B cell (primary cell): ENCODE data around the gene SCUBE1. TPM values are rescaled to one million over a fixed set of nuclear protein-coding genes. Genes with fewer than 3 reads are reported as not detected.

Experiments used
- ATAC-seq: fragments of 200-7000 bp; cut with Tn5 transposase; one replicate; pipeline ENCODE4 v1.10.0; 2021; ENCODE audit warnings: low read depth, mild to moderate bottlenecking, moderate number of reproducible peaks, moderate library complexity
- CTCF ChIA-PET: fragments of 350-600 bp; sonication (Branson Sonifier 250); formaldehyde crosslinking; loops from one replicate; lab custom pipeline; 2021; ENCODE audit warnings: antibody characterized with exemption, inconsistent platforms; lab: Charles Lee
- POLR2A ChIA-PET: fragments of 350-600 bp; sonication (Branson Sonifier 250); formaldehyde crosslinking; loops from one replicate; lab custom pipeline; 2021; ENCODE audit warnings: antibody characterized with exemption; lab: Charles Lee
- DNase-seq: peaks from one replicate; pipeline ENCODE4 v3.0.0; 2013
- H2AFZ ChIP-seq: 2 replicates; pipeline ENCODE4 v1.6.1; 2012; ENCODE audit warnings: mild to moderate bottlenecking, low read depth, low read length; ENCODE audit not compliant: insufficient read depth, poor library complexity, severe bottlenecking
- H3K27ac ChIP-seq, 2 donors: 1 replicate in 1 of 2; 2 replicates in 1 of 2; pipeline ENCODE4 v1.5.1; 2012 to 2013; ENCODE audit warnings: low read length in 2 of 2, mild to moderate bottlenecking in 2 of 2, moderate library complexity in 1 of 2
- H3K27me3 ChIP-seq, 4 experiments: fragments of 200-600 bp in 1 of 4; sonication (generic) in 1 of 4; replicated peaks in 1 of 4; 1 replicate in 2 of 4; 2 replicates in 2 of 4; pipeline versions ENCODE4 v1.6.1 to v1.7.0; 2013 to 2016; ENCODE audit warnings: low read length in 3 of 4, mild to moderate bottlenecking in 2 of 4, mixed read lengths in 1 of 4, moderate library complexity in 1 of 4; ENCODE audit not compliant: insufficient read depth in 4 of 4, control insufficient read depth in 3 of 4; ENCODE audit errors: control extremely low read depth in 1 of 4
- H3K36me3 ChIP-seq, 2 experiments: replicated peaks in 1 of 2; 1 replicate in 1 of 2; 2 replicates in 1 of 2; pipeline versions ENCODE4 v1.6.1 to v1.7.1; 2013; ENCODE audit warnings: low read length in 1 of 2; ENCODE audit not compliant: insufficient read depth in 2 of 2, control insufficient read depth in 1 of 2; ENCODE audit errors: control extremely low read depth in 1 of 2, extremely low read depth in 1 of 2
- H3K4me1 ChIP-seq, 2 donors: fragments of 200-600 bp in 1 of 2; sonication (generic) in 1 of 2; 1 replicate in 1 of 2; 2 replicates in 1 of 2; pipeline versions ENCODE4 v1.5.1 to v1.6.1; 2013 to 2017; ENCODE audit warnings: low read length in 2 of 2; ENCODE audit not compliant: control insufficient read depth in 2 of 2, insufficient read depth in 2 of 2
- H3K4me2 ChIP-seq: replicated peaks from 2 replicates; pipeline ENCODE3; 2012; ENCODE audit warnings: mild to moderate bottlenecking, low read depth, low read length; ENCODE audit not compliant: poor library complexity, severe bottlenecking
- H3K4me3 ChIP-seq, 5 experiments: fragments of 200-600 bp in 1 of 5; sonication (generic) in 1 of 5; 1 replicate in 3 of 5; 2 replicates in 2 of 5; pipeline versions ENCODE4 v1.5.1 to v1.7.0; 2011 to 2016; ENCODE audit warnings: low read length in 4 of 5, mild to moderate bottlenecking in 4 of 5, low read depth in 2 of 5, control low read depth in 1 of 5, moderate library complexity in 1 of 5; ENCODE audit not compliant: insufficient read depth in 1 of 5; ENCODE audit errors: control extremely low read depth in 1 of 5, extremely low read depth in 1 of 5
- H3K79me2 ChIP-seq: fragments of 200-600 bp; sonication (generic); one replicate; pipeline ENCODE4 v1.6.0; 2016; ENCODE audit warnings: low read length; ENCODE audit not compliant: control insufficient read depth, insufficient read depth
- H3K9ac ChIP-seq: fragments of 200-600 bp; sonication (generic); 2 replicates; pipeline ENCODE4 v1.6.1; 2017; ENCODE audit warnings: mild to moderate bottlenecking, low read length, moderate library complexity
- H3K9me3 ChIP-seq, 3 donors: one replicate each; pipeline versions ENCODE4 v1.6.1 to v1.7.1; 2013; ENCODE audit warnings: low read length in 2 of 3; ENCODE audit not compliant: control insufficient read depth in 2 of 3, insufficient read depth in 1 of 3; ENCODE audit errors: control extremely low read depth in 1 of 3
- H4K20me1 ChIP-seq: 2 replicates; pipeline ENCODE4 v1.6.0; 2012; ENCODE audit warnings: mild to moderate bottlenecking, low read length; ENCODE audit not compliant: insufficient read depth, control insufficient read depth, poor library complexity, severe bottlenecking
- H3K27ac Mint-ChIP-seq: one replicate; pipeline ENCODE4 v1.8.0; 2021; ENCODE audit warnings: mixed read lengths
- H3K27me3 Mint-ChIP-seq: one replicate; pipeline ENCODE4 v1.8.0; 2021; ENCODE audit warnings: mixed read lengths
- H3K4me1 Mint-ChIP-seq: one replicate; pipeline ENCODE4 v1.8.0; 2021; ENCODE audit warnings: mixed read lengths
- H3K4me3 Mint-ChIP-seq: one replicate; pipeline ENCODE4 v1.8.0; 2021; ENCODE audit warnings: mixed read lengths
- H3K9me3 Mint-ChIP-seq: one replicate; pipeline ENCODE4 v1.8.0; 2022; ENCODE audit warnings: mixed read lengths; ENCODE audit not compliant: insufficient read depth
- CTCF ChIP-seq: fragments of 200-600 bp; IDR thresholded peaks from one replicate; pipeline ENCODE4 v1.8.0; 2022; ENCODE audit warnings: antibody characterized with exemption, mild to moderate bottlenecking
- EZH2 ChIP-seq: IDR thresholded peaks from 2 replicates; pipeline ENCODE4 v1.6.1; 2012; ENCODE audit warnings: borderline replicate concordance, low read depth, mild to moderate bottlenecking, moderate library complexity, low read length; ENCODE audit not compliant: insufficient read depth, poor library complexity, severe bottlenecking
- WGBS: methylation state at CpG from one replicate; pipeline ENCODE4 v1.1.5; 2013; ENCODE audit warnings: missing lambda C conversion rate; ENCODE audit not compliant: insufficient coverage; 5-methylcytosine and 5-hydroxymethylcytosine counted together
- intact Hi-C: fragments of 100-400 bp; cut with micrococcal nuclease; formaldehyde crosslinking; loops from one replicate; pipeline ENCODE4 v1.10.0; 2022
- polyA plus RNA-seq: library from polyadenylated mRNA; depleted of rRNA; stranded (reverse); fragments of >200 nt; gene quantifications from 2 replicates; pipeline ENCODE4 v1.2.3, GENCODE V29; 2012
- total RNA-seq, 2 donors: library from RNA; stranded (reverse); fragments of 120-200 nt in 1 of 2; gene quantifications; 1 replicate in 1 of 2; 2 replicates in 1 of 2; pipeline versions ENCODE4 v1.2.3 to v1.2.4, GENCODE V29; 2013 to 2022

SCUBE1 gene
- total and polyA plus RNA-seq, 2 donors (not counting 1 experiment from before 2014, with no cell fraction given), result not detected

- WGBS, result 56% methylated on average over 2 of the region's 6 CpGs
- Histone ChIP-seq H3K9me3 (peaks cover 0 to 5% (median 0%) of the 10 kb centered on the region in 3 donors), H3K4me3 (no peak overlapping the region), H3K27me3 (no peaks in the 10 kb centered on the region), H3K4me2 (no peak overlapping the region), H3K79me2 (no peaks in the 10 kb centered on the region), H3K36me3 (no peaks in the 10 kb centered on the region), H3K27ac (no peak overlapping the region), H3K9ac (no peak overlapping the region), H2AFZ (no peak overlapping the region), H3K4me1 (no peaks in the 10 kb centered on the region), H4K20me1 (no peaks in the 10 kb centered on the region)
- Mint-ChIP-seq H3K27ac (no peak overlapping the region), H3K4me3 (no peak overlapping the region), H3K9me3 (no peaks in the 10 kb centered on the region), H3K4me1 (no peaks in the 10 kb centered on the region), H3K27me3 (peaks cover 20% of the 10 kb centered on the region)
- DNase-seq (no peak), ATAC-seq (no peak)
- TF ChIP-seq CTCF, result no peak
- TF ChIP-seq EZH2, result no peak
- CTCF ChIA-PET, result no interaction called here
- intact Hi-C loops, result no loop called here
- POLR2A ChIA-PET, result no interaction called here
These were observed 126.4 kb downstream of the SCUBE1 start for GRCh38 chr22:43216738-43217137.

DNA sequence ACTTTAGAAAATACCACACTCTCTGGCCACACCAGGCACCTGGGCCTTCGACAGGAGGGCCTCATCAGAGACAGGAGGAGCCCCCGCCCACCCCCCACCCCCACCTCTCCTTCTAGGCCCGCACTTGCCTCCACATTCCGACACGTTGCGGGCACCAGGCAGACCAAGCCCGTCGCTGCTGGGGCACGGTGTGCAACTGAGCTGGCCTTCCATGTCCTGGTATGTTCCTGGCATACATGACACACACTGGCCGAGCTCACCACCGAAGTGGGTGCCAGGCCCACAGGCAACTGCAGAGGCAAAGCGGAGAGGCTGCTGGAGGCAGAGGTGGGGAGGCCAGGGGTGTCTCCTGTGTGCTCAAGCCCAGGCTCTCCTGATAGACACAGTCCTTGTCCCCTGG, 129.2 kb downstream of the SCUBE1 start:
- no peaks in the 10 kb centered on the region for H4K20me1 ChIP-seq
- TF ChIP-seq CTCF (no peak), EZH2 (no peak)
- no peak for DNase-seq
- Mint-ChIP-seq H3K27ac (no peak overlapping the region), H3K27me3 (peaks cover 17% of the 10 kb centered on the region), H3K9me3 (no peaks in the 10 kb centered on the region), H3K4me3 (no peak overlapping the region), H3K4me1 (no peaks in the 10 kb centered on the region)
- no peak for ATAC-seq
- POLR2A ChIA-PET, result no interaction called here
- no peaks in the 10 kb centered on the region for H3K4me1 ChIP-seq
- peaks cover 0 to 3% (median 0%) of the 10 kb centered on the region in 3 donors for H3K9me3 ChIP-seq
- no peak overlapping the region for H3K27ac ChIP-seq
- no peak overlapping the region for H3K9ac ChIP-seq
- 94% methylated on average over 10 of the region's 12 CpGs for WGBS
- no peaks in the 10 kb centered on the region for H3K36me3 ChIP-seq
- H3K4me2 ChIP-seq, result no peak overlapping the region
- H3K27me3 ChIP-seq, result no peaks in the 10 kb centered on the region
- H3K4me3 ChIP-seq, result no peak overlapping the region
- CTCF ChIA-PET, result no interaction called here
- no peaks in the 10 kb centered on the region for H3K79me2 ChIP-seq
- intact Hi-C loops, result no loop called here
- H2AFZ ChIP-seq, result no peak overlapping the region
